Muscle layer of colon (tissue), 2 donors: ENCODE results near the gene ZNF677.
"Not testable (repeated sequence)": the region's sequence is repeated elsewhere in the genome, so short reads cannot be mapped to it uniquely, and the experiment has no call there.

Source experiments
- H3K27ac ChIP-seq: one replicate; pipeline ENCODE4 v1.7.0; 2013; ENCODE audit warnings: low read depth, mild to moderate bottlenecking, low read length, moderate library complexity
- H3K27me3 ChIP-seq, 2 donors: one replicate each; pipeline ENCODE4 v1.7.0; 2013; ENCODE audit warnings: low read length in 2 of 2, mild to moderate bottlenecking in 2 of 2; ENCODE audit not compliant: insufficient read depth in 2 of 2, control insufficient read depth in 1 of 2
- H3K36me3 ChIP-seq: one replicate; pipeline ENCODE4 v1.7.0; 2013; ENCODE audit warnings: mild to moderate bottlenecking, low read length; ENCODE audit not compliant: insufficient read depth
- H3K4me1 ChIP-seq: one replicate; pipeline ENCODE4 v1.7.0; 2013; ENCODE audit warnings: mild to moderate bottlenecking, low read length; ENCODE audit not compliant: insufficient read depth
- H3K4me3 ChIP-seq, 2 donors: one replicate each; pipeline ENCODE4 v1.7.0; 2013; ENCODE audit warnings: low read length in 2 of 2, low read depth in 1 of 2, mild to moderate bottlenecking in 1 of 2, moderate library complexity in 1 of 2
- H3K9ac ChIP-seq: one replicate; pipeline ENCODE4 v1.7.0; 2013; ENCODE audit warnings: low read length
- H3K9me3 ChIP-seq: one replicate; pipeline ENCODE4 v1.7.0; 2013; ENCODE audit warnings: mild to moderate bottlenecking, low read length
- donor health status: abdominal sarcoma.
- donor health status: Adenocarcinoma of cecum.

Gene ZNF677

DNA sequence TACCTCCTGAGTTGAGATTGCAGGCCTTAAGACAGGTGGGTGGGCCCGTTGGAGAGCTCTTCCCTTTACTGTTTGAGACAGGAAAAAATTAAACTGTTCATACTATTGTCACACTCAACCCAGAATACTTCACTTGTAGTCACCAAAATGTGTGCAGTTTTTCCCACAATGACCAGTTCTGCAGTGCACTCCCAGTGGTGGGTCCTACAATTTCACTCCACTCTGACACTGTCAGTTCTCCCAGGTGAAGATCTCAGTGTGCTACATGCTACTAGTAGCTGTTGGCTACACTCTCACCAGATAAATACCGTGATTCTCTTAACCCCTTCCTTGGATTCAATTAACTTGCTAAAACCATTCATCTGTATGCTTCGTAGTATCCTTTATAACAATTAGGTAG is 64.4 kb downstream of the ZNF677 start:
- no peak overlapping the region for H3K9ac ChIP-seq
- peaks cover 9% of the 10 kb centered on the region for H3K4me1 ChIP-seq
- no peak overlapping the region for H3K27ac ChIP-seq
- H3K36me3 ChIP-seq, result no peaks in the 10 kb centered on the region
- no peaks in the 10 kb centered on the region for H3K27me3 ChIP-seq
- no peak overlapping the region for H3K4me3 ChIP-seq
- H3K9me3 ChIP-seq, result no peaks in the 10 kb centered on the region

- H3K36me3 ChIP-seq, H3K9me3 ChIP-seq, H3K9ac ChIP-seq, H3K4me1 ChIP-seq, H3K27me3 ChIP-seq, H3K27ac ChIP-seq, H3K4me3 ChIP-seq: not testable (repeated sequence)
Measured at GRCh38 chr19:53189691-53190198, 64.9 kb downstream of the ZNF677 start.
